Astrocyte of the spinal cord (primary cell): ENCODE data around the gene FBXL7.

ENCODE experiments used
- DNase-seq: peaks from one replicate; pipeline ENCODE4 v3.0.0; 2011; ENCODE audit warnings: low read depth, low spot score
- H3K4me3 ChIP-seq: 2 replicates; pipeline ENCODE4 v1.5.1; 2011; ENCODE audit warnings: low read depth, mild to moderate bottlenecking, low read length, moderate library complexity
- CTCF ChIP-seq: IDR thresholded peaks from 2 replicates; pipeline ENCODE4 v1.5.1; 2012; ENCODE audit warnings: low read depth, mild to moderate bottlenecking, low read length, inconsistent platforms
- in situ Hi-C: cut with HindIII; loops from 2 replicates; pipeline ENCODE4 v1.10.0; 2017; ENCODE audit warnings: low sequenced_read_pairs

FBXL7 gene

GRCh38 chr5:15837551-15838289 is 337.7 kb downstream of the FBXL7 start:
- H3K4me3 ChIP-seq: no peak overlapping the region
- TF ChIP-seq CTCF: no peak
- in situ Hi-C loops: no loop called here

DNA sequence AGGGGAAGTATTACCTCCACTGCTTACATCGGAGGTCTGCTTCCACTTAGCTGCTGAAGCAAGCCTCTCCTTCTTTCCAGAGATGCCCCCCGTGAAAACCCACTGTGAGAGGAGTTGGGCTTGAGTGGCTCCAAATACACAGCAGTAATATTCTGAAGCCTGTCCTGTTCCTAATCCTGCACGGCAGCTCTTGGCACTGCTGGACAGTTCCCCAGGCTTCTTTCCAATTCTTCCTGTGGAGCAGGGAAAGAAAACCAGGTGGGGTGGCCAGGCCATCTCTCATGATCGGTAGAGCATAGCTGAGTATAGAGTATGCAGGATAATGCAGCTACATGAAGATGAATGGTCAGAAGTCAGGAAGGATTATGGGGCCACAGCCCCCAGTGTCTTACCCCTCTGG is 344.3 kb downstream of the FBXL7 start:
- TF ChIP-seq CTCF: no peak
- no peak overlapping the region for H3K4me3 ChIP-seq
- no peak for DNase-seq
- in situ Hi-C loops: no loop called here

More at GRCh38 chr5:15837551-15838289, 337.7 kb downstream of the FBXL7 start:
- no peak for DNase-seq

DNA sequence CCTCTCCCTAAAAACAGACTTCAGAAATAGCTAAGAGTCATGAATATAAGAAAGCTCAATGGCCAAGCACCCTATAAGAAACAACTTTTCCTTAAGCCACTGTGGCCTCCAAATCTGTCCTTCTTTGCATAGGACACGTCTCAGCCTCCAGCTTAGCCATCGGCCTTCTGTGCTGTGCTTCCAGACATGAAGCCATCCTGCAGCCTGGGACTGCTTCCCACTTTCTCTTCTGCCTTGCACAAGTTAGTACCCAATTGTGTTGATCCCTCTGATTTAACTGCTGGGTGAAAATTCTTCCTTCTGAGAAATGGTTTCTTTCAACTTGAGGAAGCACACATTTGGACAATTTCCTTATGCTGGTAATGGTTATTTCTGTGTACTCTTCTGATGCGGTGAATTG is 344.9 kb downstream of the FBXL7 start:
- in situ Hi-C loops: no loop called here
- DNase-seq: no peak
- no peak for TF ChIP-seq CTCF
- no peak overlapping the region for H3K4me3 ChIP-seq

- H3K4me3 ChIP-seq: no peak overlapping the region
- in situ Hi-C loops: no loop called here
- DNase-seq: no peak
- no peak for TF ChIP-seq CTCF
Observed at GRCh38 chr5:15850536-15850935, 350.6 kb downstream of the FBXL7 start.

GRCh38 chr5:15850939-15851341 is 351.0 kb downstream of the FBXL7 start:
- in situ Hi-C loops: no loop called here
- DNase-seq: no peak
- TF ChIP-seq CTCF: no peak
- no peak overlapping the region for H3K4me3 ChIP-seq

- no peak for DNase-seq
- in situ Hi-C loops: no loop called here
- H3K4me3 ChIP-seq: no peak overlapping the region
- no peak for TF ChIP-seq CTCF
Observed at GRCh38 chr5:15852217-15852616, 352.2 kb downstream of the FBXL7 start.

DNA sequence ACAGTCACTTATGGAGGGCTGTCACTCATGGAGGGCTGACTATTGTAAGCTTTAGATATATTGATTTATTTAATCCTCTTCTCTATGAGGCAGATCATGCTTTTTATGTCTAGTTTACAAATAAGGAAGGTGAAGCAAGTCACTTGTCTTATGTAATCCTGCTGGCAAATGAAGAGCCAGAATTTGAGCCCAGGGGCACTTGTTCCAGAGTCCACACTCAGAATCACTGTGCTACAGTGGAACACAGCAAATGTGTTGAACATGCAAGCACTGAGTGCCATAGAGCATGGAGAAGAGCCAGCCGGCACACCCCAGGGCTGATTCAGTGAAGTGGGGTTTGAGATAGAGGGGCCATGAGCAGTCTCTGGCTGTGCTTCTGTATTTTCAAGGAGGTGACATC is 353.0 kb downstream of the FBXL7 start:
- DNase-seq: no peak
- in situ Hi-C loops: no loop called here
- H3K4me3 ChIP-seq: no peak overlapping the region
- TF ChIP-seq CTCF: no peak
